ENCODE results near the gene GFAP. TPM values are rescaled to one million over a fixed set of nuclear protein-coding genes. Genes with fewer than 3 reads are reported as not detected.
"Not testable (repeated sequence)": the region's sequence is repeated elsewhere in the genome, so short reads cannot be mapped to it uniquely, and the experiment has no call there.

Gene GFAP
- total RNA-seq, 1 donor from 2014 or later, result not detected

GRCh38 chr17:44955674-44956425, 40.5 kb upstream of the GFAP start:
- H3K4me3 ChIP-seq (ENCODE audit: low read depth, low read length), result no peak overlapping the region
- H3K27me3 ChIP-seq (ENCODE audit: control insufficient read depth, insufficient read depth, low read length), result peaks cover 13% of the 10 kb centered on the region
- H3K36me3 ChIP-seq (ENCODE audit: control insufficient read depth, insufficient read depth, low read length), result no peaks in the 10 kb centered on the region
- no peak for TF ChIP-seq CTCF (IDR thresholded peaks at IDR 0.05; ENCODE audit: insufficient read depth, low read length, poor library complexity, severe bottlenecking)
- DNase-seq (ENCODE audit: low read depth), result no peak

GRCh38 chr17:44952946-44953475, 37.7 kb upstream of the GFAP start:
- H3K36me3 ChIP-seq (ENCODE audit: control insufficient read depth, insufficient read depth, low read length), result no peaks in the 10 kb centered on the region
- no peak overlapping the region for H3K4me3 ChIP-seq (ENCODE audit: low read depth, low read length)
- no peaks in the 10 kb centered on the region for H3K27me3 ChIP-seq (ENCODE audit: control insufficient read depth, insufficient read depth, low read length)
- TF ChIP-seq CTCF (IDR thresholded peaks at IDR 0.05; ENCODE audit: insufficient read depth, low read length, poor library complexity, severe bottlenecking), result no peak
- DNase-seq (ENCODE audit: low read depth), result no peak

- no peak for DNase-seq (ENCODE audit: low read depth)
- Histone ChIP-seq H3K27me3 (ENCODE audit: control insufficient read depth, insufficient read depth, low read length) (no peaks in the 10 kb centered on the region), H3K36me3 (ENCODE audit: control insufficient read depth, insufficient read depth, low read length) (no peaks in the 10 kb centered on the region), H3K4me3 (ENCODE audit: low read depth, low read length) (peak overlapping the region; percentile 72)
- TF ChIP-seq CTCF (IDR thresholded peaks at IDR 0.05; ENCODE audit: insufficient read depth, low read length, poor library complexity, severe bottlenecking), result no peak
Measured at GRCh38 chr17:44948315-44948795, 33.1 kb upstream of the GFAP start.

GRCh38 chr17:44947461-44948314, 32.4 kb upstream of the GFAP start, which contains the start of gene KIF18B:
Gene KIF18B (minus strand): TSS chr17:44947773. CDS start chr17:44936344, 11,429 bp downstream.
- Histone ChIP-seq H3K4me3 (ENCODE audit: low read depth, low read length) (peak within 1 kb of the TSS; percentile 72), H3K36me3 (ENCODE audit: control insufficient read depth, insufficient read depth, low read length) (no peaks in the 10 kb centered on the region), H3K27me3 (ENCODE audit: control insufficient read depth, insufficient read depth, low read length) (no peaks in the 10 kb centered on the region)
- DNase-seq (ENCODE audit: low read depth), result peak; percentile 90
- no peak for TF ChIP-seq CTCF (IDR thresholded peaks at IDR 0.05; ENCODE audit: insufficient read depth, low read length, poor library complexity, severe bottlenecking)

GRCh38 chr17:44945652-44946051, 30.4 kb upstream of the GFAP start:
- DNase-seq (ENCODE audit: low read depth); H3K27me3 ChIP-seq (ENCODE audit: control insufficient read depth, insufficient read depth, low read length); H3K36me3 ChIP-seq (ENCODE audit: control insufficient read depth, insufficient read depth, low read length); H3K4me3 ChIP-seq (ENCODE audit: low read depth, low read length): not testable (repeated sequence)

- no peak for DNase-seq (ENCODE audit: low read depth)
- TF ChIP-seq CTCF (IDR thresholded peaks at IDR 0.05; ENCODE audit: insufficient read depth, low read length, poor library complexity, severe bottlenecking), result no peak
- H3K36me3 ChIP-seq (ENCODE audit: control insufficient read depth, insufficient read depth, low read length), result no peaks in the 10 kb centered on the region
- no peak overlapping the region for H3K4me3 ChIP-seq (ENCODE audit: low read depth, low read length)
- H3K27me3 ChIP-seq (ENCODE audit: control insufficient read depth, insufficient read depth, low read length), result no peaks in the 10 kb centered on the region
Measured at GRCh38 chr17:44942456-44942855, 27.2 kb upstream of the GFAP start.
